HUES6 (cell line): Measurements from ENCODE around the gene EP400.

Experiments
- H3K27ac ChIP-seq: 2 replicates; pipeline ENCODE4 v1.7.0; 2013; ENCODE audit warnings: low read depth, mild to moderate bottlenecking, low read length, inconsistent platforms
- H3K27me3 ChIP-seq: 2 replicates; pipeline ENCODE4 v1.6.1; 2013; ENCODE audit warnings: low read length; ENCODE audit not compliant: control insufficient read depth, insufficient read depth
- H3K36me3 ChIP-seq: 2 replicates; pipeline ENCODE4 v1.6.1; 2013; ENCODE audit warnings: low read length; ENCODE audit not compliant: control insufficient read depth, insufficient read depth
- H3K4me1 ChIP-seq: 2 replicates; pipeline ENCODE4 v1.6.1; 2013; ENCODE audit warnings: low read length; ENCODE audit not compliant: control insufficient read depth, insufficient read depth
- H3K4me3 ChIP-seq: 2 replicates; pipeline ENCODE4 v1.5.1; 2013; ENCODE audit warnings: low read depth, low read length
- H3K9ac ChIP-seq: one replicate; pipeline ENCODE4 v1.6.1; 2013; ENCODE audit warnings: mild to moderate bottlenecking, low read length
- H3K9me3 ChIP-seq: 2 replicates; pipeline ENCODE4 v1.6.1; 2013; ENCODE audit warnings: low read depth, low read length; ENCODE audit not compliant: control insufficient read depth, insufficient read depth

Gene EP400

GRCh38 chr12:132015686-132016430, 66.1 kb downstream of the EP400 start:
- no peaks in the 10 kb centered on the region for H3K9me3 ChIP-seq
- H3K4me1 ChIP-seq, result no peaks in the 10 kb centered on the region
- no peaks in the 10 kb centered on the region for H3K27me3 ChIP-seq
- no peak overlapping the region for H3K27ac ChIP-seq
- no peak overlapping the region for H3K4me3 ChIP-seq
- H3K36me3 ChIP-seq, result peaks cover 97% of the 10 kb centered on the region
- no peak overlapping the region for H3K9ac ChIP-seq

- H3K4me3 ChIP-seq, result no peak overlapping the region
- H3K36me3 ChIP-seq, result peaks cover 91% of the 10 kb centered on the region
- no peaks in the 10 kb centered on the region for H3K4me1 ChIP-seq
- H3K27me3 ChIP-seq, result no peaks in the 10 kb centered on the region
- no peaks in the 10 kb centered on the region for H3K9me3 ChIP-seq
- H3K27ac ChIP-seq, result no peak overlapping the region
- no peak overlapping the region for H3K9ac ChIP-seq
These were observed 68.6 kb downstream of the EP400 start for GRCh38 chr12:132018193-132018916.

- Histone ChIP-seq H3K9me3 (no peaks in the 10 kb centered on the region), H3K27me3 (no peaks in the 10 kb centered on the region), H3K27ac (no peak overlapping the region), H3K36me3 (peaks cover 91% of the 10 kb centered on the region), H3K9ac (no peak overlapping the region), H3K4me1 (no peaks in the 10 kb centered on the region), H3K4me3 (no peak overlapping the region)
These were observed 70.1 kb downstream of the EP400 start for GRCh38 chr12:132019891-132020290.

- Histone ChIP-seq H3K4me1 (no peaks in the 10 kb centered on the region), H3K27ac (no peak overlapping the region), H3K27me3 (no peaks in the 10 kb centered on the region), H3K36me3 (peaks cover 91% of the 10 kb centered on the region), H3K4me3 (no peak overlapping the region), H3K9ac (no peak overlapping the region), H3K9me3 (no peaks in the 10 kb centered on the region)
These were observed 70.5 kb downstream of the EP400 start for GRCh38 chr12:132020292-132020691.

GRCh38 chr12:132021031-132021871, 71.5 kb downstream of the EP400 start:
- H3K4me3 ChIP-seq, result no peak overlapping the region
- no peak overlapping the region for H3K9ac ChIP-seq
- no peaks in the 10 kb centered on the region for H3K4me1 ChIP-seq
- H3K9me3 ChIP-seq, result no peaks in the 10 kb centered on the region
- peaks cover 92% of the 10 kb centered on the region for H3K36me3 ChIP-seq
- H3K27ac ChIP-seq, result no peak overlapping the region
- H3K27me3 ChIP-seq, result no peaks in the 10 kb centered on the region

GRCh38 chr12:132021965-132022364, 72.2 kb downstream of the EP400 start:
- peaks cover 94% of the 10 kb centered on the region for H3K36me3 ChIP-seq
- no peak overlapping the region for H3K4me3 ChIP-seq
- no peaks in the 10 kb centered on the region for H3K4me1 ChIP-seq
- no peak overlapping the region for H3K9ac ChIP-seq
- H3K27me3 ChIP-seq, result no peaks in the 10 kb centered on the region
- no peak overlapping the region for H3K27ac ChIP-seq
- no peaks in the 10 kb centered on the region for H3K9me3 ChIP-seq

GRCh38 chr12:132023658-132024057, 73.9 kb downstream of the EP400 start:
- no peaks in the 10 kb centered on the region for H3K9me3 ChIP-seq
- no peak overlapping the region for H3K27ac ChIP-seq
- H3K36me3 ChIP-seq, result peaks cover 94% of the 10 kb centered on the region
- no peak overlapping the region for H3K4me3 ChIP-seq
- H3K9ac ChIP-seq, result no peak overlapping the region
- H3K4me1 ChIP-seq, result no peaks in the 10 kb centered on the region
- H3K27me3 ChIP-seq, result no peaks in the 10 kb centered on the region

GRCh38 chr12:132024758-132025157, 75.0 kb downstream of the EP400 start:
- H3K9ac ChIP-seq, result no peak overlapping the region
- no peaks in the 10 kb centered on the region for H3K9me3 ChIP-seq
- H3K4me3 ChIP-seq, result no peak overlapping the region
- no peaks in the 10 kb centered on the region for H3K27me3 ChIP-seq
- H3K36me3 ChIP-seq, result peaks cover 94% of the 10 kb centered on the region
- H3K4me1 ChIP-seq, result no peaks in the 10 kb centered on the region
- H3K27ac ChIP-seq, result no peak overlapping the region

- H3K4me3 ChIP-seq, result no peak overlapping the region
- H3K9me3 ChIP-seq, result no peaks in the 10 kb centered on the region
- H3K4me1 ChIP-seq, result no peaks in the 10 kb centered on the region
- no peak overlapping the region for H3K9ac ChIP-seq
- no peak overlapping the region for H3K27ac ChIP-seq
- H3K27me3 ChIP-seq, result no peaks in the 10 kb centered on the region
- peaks cover 94% of the 10 kb centered on the region for H3K36me3 ChIP-seq
These were observed 75.8 kb downstream of the EP400 start for GRCh38 chr12:132025526-132025925.

- Histone ChIP-seq H3K4me1 (no peaks in the 10 kb centered on the region), H3K27ac (no peak overlapping the region), H3K9ac (no peak overlapping the region), H3K9me3 (no peaks in the 10 kb centered on the region), H3K27me3 (no peaks in the 10 kb centered on the region), H3K36me3 (peaks cover 95% of the 10 kb centered on the region), H3K4me3 (no peak overlapping the region)
These were observed 76.5 kb downstream of the EP400 start for GRCh38 chr12:132026061-132026795.
